ENCODE results near the gene PKP1. TPM values are rescaled to one million over a fixed set of nuclear protein-coding genes. Genes with fewer than 3 reads are reported as not detected.

Gene PKP1
- total and polyA plus RNA-seq, 2 of the 4 experiments (the other 2 are of a cell fraction) = 0.18 to 0.36 TPM

- TF ChIP-seq CTCF (conservative IDR thresholded peaks at IDR 0.05; ENCODE audit: low read depth, low read length) = no peak
- TF ChIP-seq SMC3 (IDR thresholded peaks at IDR 0.05; ENCODE audit: low read depth, low read length) = no peak
- no peak for TF ChIP-seq FOS (IDR thresholded peaks at IDR 0.05; ENCODE audit: low read depth, low read length)
- TF ChIP-seq MXI1 (IDR thresholded peaks at IDR 0.05; ENCODE audit: borderline replicate concordance, low read depth, low read length) = no peak
- no peak for TF ChIP-seq BHLHE40 (IDR thresholded peaks at IDR 0.05; ENCODE audit: low read depth, low read length)
- TF ChIP-seq RCOR1 (IDR thresholded peaks at IDR 0.05; ENCODE audit: insufficient replicate concordance, low read length) = no peak
- TF ChIP-seq CHD1 (IDR thresholded peaks at IDR 0.05; ENCODE audit: low read depth, low read length) = no peak
- no peak for TF ChIP-seq RFX5 (IDR thresholded peaks at IDR 0.05; ENCODE audit: low read depth, low read length)
- TF ChIP-seq USF2 (IDR thresholded peaks at IDR 0.05; ENCODE audit: low read depth, low read length) = no peak
- no peak for TF ChIP-seq MAFK (IDR thresholded peaks at IDR 0.05; ENCODE audit: low read depth, low read length)
- no peak for TF ChIP-seq POLR2A (IDR thresholded peaks at IDR 0.05; ENCODE audit: low read depth, low read length)
- TF ChIP-seq RAD21 (IDR thresholded peaks at IDR 0.05; ENCODE audit: low read length) = no peak
- no peak for TF ChIP-seq MAZ (IDR thresholded peaks at IDR 0.05; ENCODE audit: borderline replicate concordance, low read depth, low read length)
- TF ChIP-seq CEBPB (IDR thresholded peaks at IDR 0.05; ENCODE audit: low read depth, low read length) = no peak
- no peak for TF ChIP-seq ELK1 (IDR thresholded peaks at IDR 0.05; ENCODE audit: borderline replicate concordance, low read depth, low read length)
- no peaks in the 10 kb centered on the region; the same call in 1 of the 2 replicates for H3K9me3 ChIP-seq (ENCODE audit: control insufficient read depth, insufficient read depth, low read length)
- no peak for ATAC-seq (ENCODE audit: low read depth)
- in situ Hi-C loops (cut with MboI; ENCODE audit: low sequenced_read_pairs) = no loop called here
- no peak overlapping the region for H2BK5ac ChIP-seq (ENCODE audit: low read depth, low read length, poor library complexity, severe bottlenecking)
- H2BK15ac ChIP-seq (ENCODE audit: low read depth, low read length) = no peak overlapping the region
- H3K79me1 ChIP-seq (ENCODE audit: low read depth in 1 of 2, low read length in 2 of 2) = no peaks in the 10 kb centered on the region
- no peak overlapping the region for H2AFZ ChIP-seq (replicated peaks; ENCODE audit: low read length, poor library complexity)
- no peak overlapping the region for H3K18ac ChIP-seq (ENCODE audit: low read depth, low read length)
- H3K9me1 ChIP-seq (ENCODE audit: insufficient read depth, low read length) = no peaks in the 10 kb centered on the region
- intact Hi-C loops (cut with micrococcal nuclease) = no loop called here
- H3K36me3 ChIP-seq (ENCODE audit: control insufficient read depth, insufficient read depth, low read length) = no peaks in the 10 kb centered on the region
- no peak overlapping the region for H3K9ac ChIP-seq (ENCODE audit: low read depth, low read length)
- no peak overlapping the region for H2AK5ac ChIP-seq (ENCODE audit: low read depth, low read length)
- H3K4me2 ChIP-seq (ENCODE audit: low read depth, low read length) = no peak overlapping the region
- H4K5ac ChIP-seq (ENCODE audit: low read depth, low read length) = no peak overlapping the region
- CTCF ChIA-PET = no interaction called here
- H4K20me1 ChIP-seq (ENCODE audit: insufficient read depth, low read length) = no peaks in the 10 kb centered on the region
- no TSS peak for BruUV-seq (replicated peaks)
- no peak overlapping the region for H3K23ac ChIP-seq (ENCODE audit: low read depth, low read length)
- no peak overlapping the region for H3K14ac ChIP-seq (replicated peaks; ENCODE audit: low read depth, low read length)
- no peak overlapping the region for H3K4ac ChIP-seq (ENCODE audit: low read depth, low read length)
- no peak overlapping the region for H3K56ac ChIP-seq (ENCODE audit: extremely low read depth, insufficient read depth, low read length)
- no peak overlapping the region for H2BK120ac ChIP-seq (ENCODE audit: low read depth, low read length)
- H2BK20ac ChIP-seq (ENCODE audit: low read depth, low read length) = no peak overlapping the region
- no peak overlapping the region for H3K27ac ChIP-seq (ENCODE audit: insufficient read depth, low read length)
- peaks cover 61% of the 10 kb centered on the region for H3K27me3 ChIP-seq (ENCODE audit: control insufficient read depth, insufficient read depth, low read length)
- POLR2A ChIA-PET (ENCODE audit: unreplicated experiment) = no interaction called here
- WGBS, 2 experiments (ENCODE audit: extremely low coverage in 2 of 2, insufficient read length in 1 of 2) = no CpG with 5 or more reads among the region's 10 CpGs
- no peak overlapping the region for H2AK9ac ChIP-seq (replicated peaks; ENCODE audit: low read depth, low read length, poor library complexity)
- dilution Hi-C loops (cut with HindIII; ENCODE audit: low sequenced_read_pairs, unreplicated experiment) = no loop called here
- no peak overlapping the region for H4K91ac ChIP-seq (ENCODE audit: insufficient read depth, low read depth, low read length)
- H4K8ac ChIP-seq (ENCODE audit: low read depth in 2 of 2, low read length in 2 of 2) = no peak overlapping the region
- no peak for DNase-seq
- H3K4me3 ChIP-seq (ENCODE audit: insufficient read depth, low read depth, low read length) = no peak overlapping the region
- H3K4me1 ChIP-seq (ENCODE audit: control insufficient read depth, insufficient read depth, low read length) = peaks cover 4% of the 10 kb centered on the region
Observed at GRCh38 chr1:201332616-201333335, 49.5 kb downstream of the PKP1 start.

Measured in IMR-90 (cell line).